HG03378 (cell line): ENCODE measurements around the gene IGF2.

ENCODE experiments used
- ATAC-seq: cut with Tn5 transposase; IDR thresholded peaks from one replicate; pipeline ENCODE4 v1.9.1; 2021; ENCODE audit warnings: mild to moderate bottlenecking, moderate library complexity; ENCODE audit not compliant: unreplicated experiment

The IGF2 gene

DNA sequence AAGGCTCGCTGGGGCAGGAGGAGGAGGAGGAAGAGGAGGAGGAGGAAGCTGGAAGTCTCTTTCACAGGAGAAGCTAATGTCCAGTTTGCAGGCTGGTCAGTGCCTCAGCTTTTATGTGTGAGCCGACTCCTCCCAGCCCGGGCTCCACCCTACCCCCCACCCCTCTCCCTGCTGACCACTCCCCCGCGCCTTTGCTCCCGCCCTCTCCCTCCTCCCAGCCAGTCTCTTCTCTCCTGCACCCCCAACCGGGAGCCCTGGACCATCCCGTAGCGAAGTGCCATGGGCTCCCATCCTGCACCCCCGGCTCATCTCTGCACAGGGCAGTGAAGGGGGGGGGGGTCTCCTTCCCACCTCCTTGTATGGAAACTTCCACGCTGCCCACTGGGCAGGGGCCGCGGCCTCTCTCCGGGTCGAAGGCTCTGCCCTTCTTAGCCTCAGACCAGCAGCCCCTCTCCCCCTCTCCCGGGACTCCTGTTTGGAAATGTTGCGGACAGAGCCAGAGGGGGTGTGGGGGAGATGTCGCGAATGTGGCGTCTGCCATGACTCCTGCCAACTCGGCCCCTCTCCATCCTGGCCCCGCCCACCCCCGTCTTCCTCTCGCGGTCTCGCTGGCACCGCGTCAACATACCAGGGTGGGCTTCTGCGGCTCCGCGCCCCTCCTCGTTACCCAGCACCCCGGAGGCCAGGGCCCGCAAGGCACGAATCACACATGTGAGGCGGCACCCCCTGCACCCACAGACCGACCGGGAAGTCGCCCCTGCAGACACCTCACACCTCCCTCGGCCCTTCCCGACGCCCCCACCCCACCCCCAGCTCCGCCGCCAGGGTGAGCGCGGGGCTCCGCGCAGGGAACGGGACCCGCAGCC lies 1.8 kb downstream of the IGF2 start:
- no peak for ATAC-seq

GRCh38 chr11:2136952-2137201 lies 2.3 kb downstream of the IGF2 start:
- ATAC-seq, result no peak

DNA sequence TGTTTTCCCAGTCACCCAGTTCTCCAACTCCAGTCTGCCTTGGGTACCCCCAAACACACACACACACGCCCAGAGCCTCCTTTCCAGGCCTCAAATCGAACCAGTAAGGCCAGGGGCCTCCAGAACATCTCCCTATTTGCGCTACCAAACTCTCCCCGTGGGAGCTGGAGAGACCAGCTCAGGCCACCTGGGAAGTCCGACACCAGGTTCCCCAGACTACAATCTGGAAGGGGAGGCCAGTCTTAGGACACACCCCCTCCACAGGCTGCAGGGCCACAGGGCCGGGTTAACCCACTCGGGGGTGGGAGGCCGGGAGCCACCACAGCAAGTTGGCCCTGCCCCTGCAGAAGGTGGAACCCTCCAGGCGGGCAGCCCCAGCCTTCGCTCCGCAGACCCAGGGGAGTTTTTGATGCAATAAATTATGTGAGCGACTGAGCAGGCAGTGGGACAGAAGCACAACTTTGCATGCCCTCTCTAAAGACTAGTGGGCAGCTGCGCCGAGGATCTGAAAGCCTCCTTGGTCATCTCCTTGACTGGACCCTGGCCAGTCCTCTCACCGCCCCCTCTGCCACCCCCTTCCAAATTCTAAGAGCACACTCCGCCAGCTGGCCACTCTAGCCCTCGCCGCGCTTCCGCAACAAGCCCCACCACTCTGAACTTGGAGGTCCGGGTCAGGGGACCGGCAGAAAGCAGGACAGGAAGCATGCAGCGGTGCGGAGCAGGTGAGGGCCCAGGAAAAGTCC lies 2.8 kb downstream of the IGF2 start:
- no peak for ATAC-seq

DNA sequence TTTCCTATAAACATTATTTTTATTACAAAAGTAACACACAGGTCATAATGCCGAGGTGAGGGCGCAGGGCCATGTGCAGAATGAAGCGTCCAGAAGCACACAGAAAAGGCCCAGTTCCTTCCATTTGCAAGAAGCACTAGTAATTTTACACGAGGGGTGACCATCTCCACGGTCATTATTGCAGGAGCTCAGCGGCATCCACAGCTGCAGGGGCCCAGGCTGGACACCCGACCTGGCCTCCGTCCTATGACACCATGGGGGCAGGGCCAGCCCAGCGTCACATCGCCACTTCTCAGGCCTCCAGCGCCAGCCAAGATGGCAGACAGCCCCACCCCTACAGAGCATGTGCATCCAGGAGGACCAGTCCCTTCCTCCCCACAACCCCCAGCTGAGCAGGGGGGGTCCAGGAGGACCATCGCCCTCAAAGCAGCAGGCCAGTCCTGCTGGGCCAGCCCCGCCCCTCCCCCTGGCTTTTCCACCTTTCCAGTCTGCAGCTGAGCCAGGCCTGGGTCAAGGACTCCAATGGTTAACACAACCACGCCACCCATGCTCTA lies 3.5 kb downstream of the IGF2 start:
- ATAC-seq, result no peak

DNA sequence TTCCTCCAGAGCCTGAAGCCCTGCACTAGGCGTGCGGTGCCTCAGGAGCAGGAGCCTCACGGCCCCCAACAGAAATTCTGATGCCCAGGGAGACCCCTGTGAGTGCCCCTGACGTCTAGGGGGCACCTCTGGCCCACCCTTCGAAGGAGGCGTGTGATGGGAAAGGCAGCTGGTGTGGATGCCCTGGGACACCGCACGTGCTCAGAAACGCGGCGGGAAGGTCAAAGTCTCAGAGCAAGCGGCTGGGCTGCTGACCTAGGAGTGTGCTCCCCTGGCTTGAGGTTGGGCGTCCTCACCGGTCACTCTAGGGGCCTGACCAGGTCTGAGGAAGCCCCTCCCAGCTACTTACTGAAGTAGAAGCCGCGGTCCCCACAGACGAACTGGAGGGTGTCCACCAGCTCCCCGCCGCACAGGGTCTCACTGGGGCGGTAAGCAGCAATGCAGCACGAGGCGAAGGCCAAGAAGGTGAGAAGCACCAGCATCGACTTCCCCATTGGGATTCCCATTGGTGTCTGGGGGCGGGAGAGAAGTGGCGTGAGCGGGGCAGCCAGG lies 4.1 kb downstream of the IGF2 start:
- ATAC-seq, result no peak

GRCh38 chr11:2134022-2135010 lies 4.9 kb downstream of the IGF2 start:
- no peak for ATAC-seq

- ATAC-seq, result no peak
Measured at GRCh38 chr11:2133241-2134021, 5.8 kb downstream of the IGF2 start.

- ATAC-seq, result no peak
Measured at GRCh38 chr11:2132874-2133240, 6.3 kb downstream of the IGF2 start.

DNA sequence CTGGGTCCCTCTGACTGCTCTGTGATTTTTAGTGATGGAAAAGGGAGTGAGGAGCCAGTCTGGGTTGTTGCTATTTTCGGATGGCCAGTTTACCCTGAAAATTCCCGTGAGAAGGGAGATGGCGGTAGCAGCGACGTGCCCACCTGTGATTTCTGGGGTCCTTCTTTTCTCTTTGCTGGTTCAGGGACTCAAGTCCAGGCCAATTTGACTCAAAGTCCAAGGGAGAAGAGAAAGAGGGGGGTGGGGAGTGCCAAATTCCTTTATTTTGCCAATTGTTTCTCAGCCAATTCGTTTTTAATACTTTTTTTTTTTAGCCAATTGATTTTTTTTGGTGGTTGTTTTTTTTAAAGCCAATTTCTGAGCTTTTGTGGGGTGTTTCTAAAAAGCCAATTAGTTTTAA lies 6.9 kb downstream of the IGF2 start:
- ATAC-seq, result no peak

DNA sequence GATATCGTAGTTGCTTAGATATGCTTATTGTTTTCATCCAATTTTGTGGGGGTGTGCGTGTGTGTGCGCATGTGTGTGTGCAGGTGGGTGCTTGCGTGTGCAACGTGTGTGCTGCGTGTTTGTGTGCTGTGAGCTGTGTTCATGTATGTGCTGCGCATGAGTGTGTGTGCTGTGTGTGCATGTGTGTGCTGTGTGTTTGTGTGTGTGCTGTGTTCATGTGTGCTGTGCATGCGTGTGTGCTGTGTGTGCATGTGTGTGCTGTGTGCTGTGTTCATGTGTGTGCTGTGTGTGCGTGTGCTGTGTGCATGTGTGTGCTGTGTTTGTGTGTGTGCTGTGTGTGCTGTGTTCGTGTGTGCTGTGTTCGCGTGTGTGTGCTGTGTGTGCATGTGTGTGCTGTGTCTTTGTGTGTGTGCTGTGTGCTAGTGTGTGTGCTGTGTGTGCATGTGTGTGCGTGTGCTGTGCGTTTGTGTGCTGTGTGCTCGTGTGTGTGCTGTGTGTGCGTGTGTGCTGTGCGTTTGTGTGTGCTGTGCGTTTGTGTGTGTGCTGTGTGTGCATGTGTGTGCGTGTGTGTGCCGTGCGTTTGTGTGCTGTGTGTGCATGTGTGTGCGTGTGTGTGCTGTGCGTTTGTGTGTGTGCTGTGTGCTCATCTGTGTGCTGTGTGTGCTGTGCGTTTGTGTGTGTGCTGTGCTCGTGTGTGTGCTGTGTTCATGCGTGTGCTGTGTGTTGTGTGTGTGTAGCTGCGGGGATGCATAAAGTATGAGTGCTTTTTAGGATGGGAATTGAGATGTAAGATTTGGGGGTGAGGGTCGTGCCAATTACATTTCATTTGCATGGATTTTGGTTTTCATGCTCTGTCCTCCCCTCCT lies 7.6 kb downstream of the IGF2 start:
- no peak for ATAC-seq

DNA sequence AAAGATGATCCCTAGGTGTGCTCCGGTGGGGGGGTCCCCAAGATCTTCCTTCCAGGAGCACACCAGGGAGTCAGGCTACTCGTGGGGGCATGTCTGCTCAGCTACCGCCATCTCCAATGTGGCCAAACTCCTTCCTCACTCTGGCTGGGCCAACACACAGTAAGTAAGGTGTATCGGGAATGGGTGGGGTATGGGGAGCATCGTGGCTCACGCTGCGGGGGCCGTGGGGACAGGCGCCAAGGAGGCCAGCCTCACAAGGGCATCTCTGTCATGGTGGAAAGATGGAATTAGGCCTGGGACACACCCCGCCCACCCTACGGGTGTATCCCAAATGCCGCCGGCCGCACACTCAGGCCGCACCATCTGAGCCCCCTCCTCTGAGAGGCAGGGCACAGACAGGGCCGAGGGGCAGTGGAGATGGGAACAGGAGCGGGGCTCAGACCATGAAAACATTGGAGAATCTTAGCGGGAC lies 8.3 kb downstream of the IGF2 start:
- no peak for ATAC-seq

DNA sequence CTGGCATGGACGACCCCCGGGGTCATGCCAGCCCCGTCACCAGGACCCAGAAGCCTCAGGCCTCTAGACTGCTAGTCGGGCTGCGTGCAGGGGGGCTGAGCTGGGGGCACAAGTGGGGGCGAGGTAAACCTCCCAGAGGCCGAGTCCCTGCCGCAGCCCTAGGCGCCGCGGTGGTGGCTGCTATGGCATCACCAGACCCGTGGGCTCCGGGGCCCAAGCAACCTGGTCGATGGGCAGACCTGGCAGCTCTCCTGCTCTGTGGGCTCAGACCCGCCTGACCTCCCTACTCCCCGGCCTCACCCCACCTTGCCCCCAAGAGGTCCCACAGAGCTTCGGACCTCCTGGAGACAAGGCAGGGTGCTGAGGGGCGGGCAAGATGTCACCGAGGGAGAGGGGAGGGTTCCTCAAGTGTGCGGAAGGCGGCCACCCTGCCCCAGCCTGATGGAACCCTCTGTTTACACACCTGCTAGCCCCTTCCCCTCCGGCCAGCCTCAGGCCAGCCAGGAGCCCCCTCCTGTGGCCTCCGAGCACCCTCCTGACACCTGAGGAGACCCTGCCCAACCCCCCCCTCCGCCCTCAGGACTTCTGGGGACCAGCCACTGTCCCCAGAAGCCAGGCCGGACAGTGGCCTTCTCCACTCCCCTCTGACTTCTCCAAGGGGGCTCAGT lies 9.4 kb downstream of the IGF2 start:
- ATAC-seq, result no peak

- no peak for ATAC-seq
Measured at GRCh38 chr11:2129308-2129698, 9.9 kb downstream of the IGF2 start.

DNA sequence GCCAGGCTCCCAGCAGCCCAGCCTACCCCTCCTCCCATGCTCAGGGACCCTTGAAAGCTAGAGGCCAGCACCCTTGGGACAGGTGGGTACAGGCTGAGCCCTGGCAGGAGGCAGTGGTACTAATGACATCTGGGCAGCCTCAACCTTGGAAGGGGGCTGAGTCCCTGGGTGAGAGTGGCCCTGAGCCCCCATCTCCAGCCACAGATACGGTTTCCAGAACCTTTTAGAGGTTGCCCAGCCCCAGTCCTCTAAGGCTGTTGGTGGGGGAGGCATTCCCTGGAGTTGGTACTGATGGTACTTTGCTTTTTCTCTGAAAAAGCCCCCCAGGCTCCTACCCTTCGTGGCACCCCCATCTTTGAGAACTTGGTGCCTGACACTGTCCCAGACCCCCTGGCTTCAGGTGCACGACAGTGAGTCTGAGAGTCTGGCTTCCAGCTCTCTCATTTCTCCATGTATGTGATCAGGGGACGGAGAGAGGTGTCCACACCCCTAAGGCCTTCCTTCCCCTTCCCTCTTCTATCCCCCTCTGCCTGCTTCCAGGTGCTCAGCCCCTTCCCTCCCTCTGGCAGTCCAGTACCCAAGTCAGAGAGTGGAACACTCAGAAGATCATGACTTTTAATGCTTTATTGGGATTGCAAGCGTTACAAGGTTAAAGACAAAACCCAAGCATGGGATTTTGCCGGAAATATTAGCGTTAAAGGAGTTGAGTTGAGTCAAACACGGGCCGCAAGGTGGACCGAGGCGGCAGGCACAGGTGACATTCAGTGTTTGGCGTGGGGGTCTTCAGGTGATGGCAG lies 10.5 kb downstream of the IGF2 start:
- no peak for ATAC-seq

DNA sequence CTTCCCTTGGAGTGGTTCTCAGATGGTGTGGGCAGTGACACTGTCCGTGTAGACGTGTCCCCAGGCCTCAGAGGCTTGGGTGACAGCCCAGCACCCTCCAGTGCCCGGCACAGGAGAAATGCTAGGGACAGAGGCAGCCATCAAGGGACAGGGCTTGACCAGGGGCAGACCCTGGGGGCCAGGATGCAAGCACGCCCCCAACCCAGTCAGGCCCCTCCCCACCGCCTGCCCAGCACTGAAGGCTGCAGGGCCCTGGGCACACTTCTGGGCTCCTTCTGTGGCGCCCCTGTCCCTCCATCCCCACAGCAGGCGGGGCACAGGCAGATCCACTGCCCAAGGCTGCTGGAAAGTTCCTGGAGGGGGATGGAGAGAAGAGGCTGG lies 11.1 kb downstream of the IGF2 start:
- no peak for ATAC-seq

GRCh38 chr11:2127482-2128129 lies 11.6 kb downstream of the IGF2 start:
- no peak for ATAC-seq

- ATAC-seq, result no peak
Measured at GRCh38 chr11:2126520-2127085, 12.6 kb downstream of the IGF2 start.
